ENCODE measurements around the gene PRR33.
"Not testable (repeated sequence)": the region's sequence is repeated elsewhere in the genome, so short reads cannot be mapped to it uniquely, and the experiment has no call there.

Gene PRR33

GRCh38 chr11:1891831-1892115, at the start of gene PRR33:
TSS of gene PRR33 (minus strand) at chr11:1891895. CDS start at chr11:1890584, 1,311 bp downstream.
- DNase-seq (ENCODE audit: low read depth), result no peak

- not testable (repeated sequence) for DNase-seq (ENCODE audit: low read depth)
These were observed 48.1 kb upstream of the PRR33 start for GRCh38 chr11:1939788-1940187.

DNA sequence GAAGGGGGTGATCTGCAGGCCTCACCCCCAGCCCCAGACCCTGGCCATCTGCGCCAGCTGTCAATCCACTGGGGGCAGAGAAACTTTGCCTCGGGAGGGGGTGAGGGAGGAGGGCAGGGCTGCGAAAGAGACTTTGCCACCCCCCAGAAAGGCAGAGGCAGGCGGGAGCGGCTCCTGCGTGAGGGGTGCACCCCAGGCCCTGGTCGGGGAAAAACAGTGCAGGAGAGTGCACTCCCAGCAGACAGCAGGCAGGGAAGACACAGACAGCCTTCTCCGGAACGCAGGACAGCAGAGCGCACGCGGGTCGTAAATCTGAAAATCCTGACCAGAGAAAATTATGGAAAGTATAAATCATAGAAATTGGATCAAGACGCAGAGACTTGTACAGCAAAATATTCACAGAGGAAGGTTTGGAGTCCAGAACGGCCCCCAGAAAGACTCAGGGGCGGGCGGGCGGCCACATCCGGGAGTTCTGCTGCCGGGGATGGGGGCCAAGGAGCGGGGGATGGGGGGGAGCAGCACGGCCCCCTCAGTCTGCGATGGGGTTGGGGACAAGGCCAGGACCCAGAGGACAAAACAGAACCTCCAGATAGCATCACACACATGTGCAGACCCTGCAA, 47.4 kb upstream of the PRR33 start:
- no peak for DNase-seq (ENCODE audit: low read depth)

DNA sequence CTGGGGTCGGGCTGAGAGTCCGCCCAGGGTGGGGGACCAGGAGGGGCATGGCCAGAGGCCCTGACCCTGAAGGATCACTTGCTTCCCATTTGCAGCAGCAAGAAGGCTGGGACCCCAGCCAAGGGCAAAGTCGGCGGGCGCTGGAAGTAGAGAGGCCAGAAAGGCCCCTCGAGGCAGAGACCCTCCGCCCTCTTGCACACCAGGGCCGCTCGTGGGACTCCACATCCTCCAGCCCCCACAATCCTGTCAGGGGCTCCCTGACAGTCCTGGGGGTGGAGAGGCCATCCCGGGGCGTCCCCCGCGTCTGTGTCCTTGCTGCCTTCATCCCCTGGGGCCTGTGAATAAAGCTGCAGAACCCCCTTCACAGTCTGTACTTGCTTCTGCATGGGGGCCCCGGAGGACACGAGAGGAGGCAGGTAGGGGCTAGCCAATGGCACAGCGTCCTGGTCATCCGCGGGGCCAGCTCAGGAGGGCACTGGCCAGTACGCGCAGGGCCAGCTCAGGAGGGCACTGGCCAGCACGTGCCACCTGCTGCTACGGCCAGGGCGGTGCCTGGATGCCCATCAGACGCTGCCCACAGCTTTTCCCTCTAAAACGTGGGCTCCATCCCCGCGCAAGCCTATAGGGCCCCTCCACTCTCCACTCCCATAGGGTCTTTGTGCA, 46.8 kb upstream of the PRR33 start:
- no peak for DNase-seq (ENCODE audit: low read depth)

- no peak for DNase-seq (ENCODE audit: low read depth)
These were observed 46.1 kb upstream of the PRR33 start for GRCh38 chr11:1937616-1938342.

DNA sequence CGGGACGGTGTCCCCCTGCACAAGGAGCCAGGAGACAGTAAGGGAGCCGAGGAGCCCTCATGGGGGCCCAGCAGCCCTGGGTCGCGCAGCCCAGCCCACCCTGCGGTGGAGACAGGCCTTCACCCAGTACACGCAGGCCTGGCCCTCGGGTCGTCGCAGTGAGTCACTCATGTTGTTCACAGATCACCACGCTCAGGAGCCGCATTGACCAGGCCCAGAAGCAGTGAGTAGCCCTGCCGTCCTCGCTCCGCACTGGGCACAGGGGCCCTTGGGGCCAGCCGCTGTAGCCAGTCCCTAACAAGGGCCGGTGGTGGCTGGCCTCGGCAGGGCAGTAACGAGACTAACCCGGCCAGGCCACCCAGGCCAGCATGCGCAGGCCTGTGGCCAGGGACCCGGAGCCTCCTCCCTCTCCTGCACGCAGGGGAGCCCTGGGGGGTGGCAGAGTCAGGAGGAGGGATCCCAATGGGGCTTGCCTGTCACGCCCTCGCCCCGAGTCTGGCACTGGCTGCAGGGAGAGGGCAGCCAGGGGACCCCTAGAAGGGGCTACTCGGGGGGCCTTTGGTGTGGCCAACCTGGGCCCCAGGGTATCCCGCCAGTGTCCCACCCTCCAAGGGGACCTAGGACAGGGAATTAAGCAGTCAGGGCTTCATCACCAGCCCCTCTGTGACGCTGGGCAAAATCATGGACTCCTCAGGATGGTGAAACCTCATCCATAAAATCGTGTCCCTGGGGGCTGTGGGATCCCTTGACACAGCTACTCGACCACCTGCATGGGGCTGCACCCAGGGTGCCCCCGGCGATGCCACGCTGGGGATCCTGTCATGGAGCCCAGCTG, 45.3 kb upstream of the PRR33 start:
- DNase-seq (ENCODE audit: low read depth), result no peak

- DNase-seq (ENCODE audit: low read depth), result no peak
These were observed 44.5 kb upstream of the PRR33 start for GRCh38 chr11:1936072-1936780.

GRCh38 chr11:1935156-1936071, 43.7 kb upstream of the PRR33 start:
- DNase-seq (ENCODE audit: low read depth), result no peak

GRCh38 chr11:1934335-1935155, 42.9 kb upstream of the PRR33 start:
- DNase-seq (ENCODE audit: low read depth), result no peak

DNA sequence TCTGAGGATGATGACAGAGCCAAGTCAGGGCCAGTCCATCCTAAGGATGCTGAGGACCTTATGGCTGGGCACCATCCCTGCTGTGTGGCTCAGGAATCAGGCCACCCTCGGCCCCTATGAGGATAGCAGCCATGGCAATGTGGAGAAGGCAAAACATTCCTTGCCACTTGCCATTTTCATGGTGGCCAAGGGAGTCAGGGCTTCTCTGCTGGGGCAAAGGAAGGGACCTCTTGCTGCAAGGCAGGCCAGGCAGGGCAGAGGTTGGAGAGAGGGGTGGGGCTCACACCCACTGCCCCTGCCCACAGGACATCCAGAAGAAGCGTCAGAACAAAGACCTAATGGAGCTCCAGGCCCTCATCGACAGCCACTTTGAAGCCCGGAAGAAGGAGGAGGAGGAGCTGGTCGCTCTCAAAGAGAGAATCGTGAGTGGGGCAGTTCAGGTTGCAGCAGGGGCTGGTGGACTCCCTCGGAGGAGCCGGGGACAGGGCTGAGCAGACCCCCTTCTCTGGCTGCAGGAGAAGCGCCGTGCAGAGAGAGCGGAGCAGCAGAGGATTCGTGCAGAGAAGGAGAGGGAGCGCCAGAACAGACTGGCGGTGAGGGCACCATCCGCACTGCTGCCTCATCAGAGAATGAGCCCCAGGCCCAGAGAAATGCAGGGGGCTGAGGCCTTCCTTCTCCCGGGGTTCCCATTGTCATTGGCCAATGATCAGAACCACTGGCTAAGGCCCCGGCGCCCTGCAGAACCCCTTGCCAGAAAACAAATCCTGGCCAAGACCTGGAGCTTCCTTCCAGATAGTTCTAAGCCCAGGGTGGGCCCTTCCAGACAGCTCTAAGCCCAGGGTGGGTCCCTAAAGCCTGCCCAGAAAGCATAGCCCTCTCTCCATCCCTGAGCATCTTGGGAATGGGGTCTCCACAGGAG, 42.0 kb upstream of the PRR33 start:
- no peak for DNase-seq (ENCODE audit: low read depth)

DNA sequence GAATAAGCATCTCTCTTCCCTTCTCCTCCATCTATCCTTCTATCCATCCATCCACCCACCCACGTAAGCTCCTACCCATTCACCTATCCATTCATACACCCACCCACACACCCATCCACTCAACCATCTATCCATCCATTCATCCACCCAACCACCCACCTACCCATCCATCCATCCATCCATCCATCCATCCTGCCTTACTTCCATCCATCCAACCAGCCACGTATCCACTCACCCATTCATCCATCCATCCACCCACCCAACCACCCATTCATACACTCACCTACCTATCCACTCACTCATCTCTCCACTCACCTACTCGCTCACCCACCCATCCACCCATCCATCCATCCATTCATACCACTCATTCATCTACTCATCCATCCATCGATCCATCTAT, 41.0 kb upstream of the PRR33 start:
- DNase-seq (ENCODE audit: low read depth), result no peak

- DNase-seq (ENCODE audit: low read depth), result no peak
These were observed 40.4 kb upstream of the PRR33 start for GRCh38 chr11:1932105-1932480.

DNA sequence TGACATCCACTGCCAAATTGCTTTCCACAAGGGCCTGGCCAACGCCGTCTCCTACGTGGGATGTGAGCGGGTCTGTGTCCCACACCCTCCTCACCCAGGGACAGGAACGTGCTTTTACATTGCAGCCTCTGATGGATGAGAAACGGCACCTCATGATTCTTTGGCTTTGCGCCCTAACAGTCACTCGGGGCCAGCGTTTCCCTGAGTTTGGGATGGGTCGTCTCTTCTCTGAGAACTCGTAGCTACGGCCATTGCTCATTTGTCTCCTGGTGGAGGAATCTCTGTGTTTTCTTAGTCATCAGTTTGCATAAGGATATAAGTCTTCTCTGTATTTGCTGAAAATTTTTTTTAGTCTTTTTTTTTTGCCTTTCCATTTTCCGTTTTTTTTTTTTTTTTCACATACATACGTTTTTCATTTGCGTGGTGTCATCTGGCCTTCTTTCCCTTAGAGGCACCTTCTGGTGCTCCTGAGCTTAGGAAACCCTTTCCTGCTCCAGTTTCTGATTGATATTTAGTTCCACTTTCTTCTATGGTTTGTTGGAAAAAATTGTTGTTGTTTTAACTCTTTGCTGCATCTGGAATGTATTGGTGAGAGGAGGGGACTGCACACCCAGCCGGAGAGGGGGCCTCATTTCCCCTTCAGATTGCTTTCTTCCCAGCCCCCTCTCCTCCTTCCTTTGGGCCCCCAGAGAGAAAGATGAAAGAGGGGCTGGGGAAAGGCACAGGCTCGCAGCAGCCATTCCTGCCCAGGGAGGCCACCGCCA, 39.8 kb upstream of the PRR33 start:
- no peak for DNase-seq (ENCODE audit: low read depth)

- no peak for DNase-seq (ENCODE audit: low read depth)
These were observed 38.8 kb upstream of the PRR33 start for GRCh38 chr11:1930462-1930830.

GRCh38 chr11:1929621-1930461, 38.1 kb upstream of the PRR33 start:
- DNase-seq (ENCODE audit: low read depth), result no peak

DNA sequence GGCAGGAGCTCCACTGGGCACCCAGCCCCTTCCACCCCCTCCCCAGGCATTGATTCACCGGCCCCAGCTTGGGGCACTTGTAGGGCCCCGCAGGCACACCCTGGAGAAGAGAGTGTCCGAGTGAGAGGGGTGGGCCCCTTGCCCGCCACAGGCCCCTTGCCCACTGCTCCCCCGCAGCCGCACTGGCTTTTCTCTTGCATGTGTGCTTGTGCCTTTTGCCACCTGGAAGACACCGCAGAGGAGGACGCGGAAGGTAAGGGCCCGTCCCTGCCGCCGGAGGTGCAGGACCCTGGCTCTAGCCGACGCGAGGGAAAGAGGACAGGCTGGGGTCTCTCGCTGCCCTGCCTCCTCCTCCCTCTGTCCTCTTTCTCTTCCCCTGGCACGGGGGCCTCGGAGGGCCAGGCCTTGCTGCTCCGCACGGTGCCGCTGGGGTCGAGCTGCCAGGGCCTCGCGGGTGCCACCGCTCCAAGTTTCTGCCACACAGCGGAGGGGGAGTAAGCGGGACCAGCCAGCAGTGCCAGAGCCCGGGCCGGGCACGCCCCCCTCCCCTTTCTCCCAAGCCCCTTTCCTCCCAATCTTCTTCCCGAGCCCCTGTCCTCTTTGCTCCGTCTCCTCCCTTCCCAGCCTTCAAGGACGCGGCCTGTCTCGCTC, 37.3 kb upstream of the PRR33 start:
- DNase-seq (ENCODE audit: low read depth), result no peak

DNA sequence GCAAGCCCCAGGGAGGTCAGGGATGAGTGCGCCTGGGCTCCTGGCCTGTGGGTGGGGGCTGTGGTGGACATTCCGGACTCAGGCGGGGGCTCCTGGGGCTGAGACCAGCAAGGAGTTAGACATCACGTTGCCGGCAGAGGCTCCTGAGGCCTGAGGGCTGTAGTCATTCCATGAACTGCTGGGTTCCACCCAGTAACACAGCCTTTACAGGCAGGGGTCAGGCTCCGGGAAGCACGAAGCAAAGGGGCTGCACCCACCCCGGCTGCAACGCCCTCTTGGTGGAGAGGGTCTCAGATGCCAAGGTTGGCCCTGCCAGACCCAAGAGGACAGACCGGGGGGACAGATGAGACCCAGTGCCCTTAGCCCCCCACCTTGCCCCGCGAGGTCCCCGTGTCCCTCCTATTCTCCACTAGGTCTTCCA, 36.8 kb upstream of the PRR33 start:
- no peak for DNase-seq (ENCODE audit: low read depth)

Data from stimulated activated CD8-positive, alpha-beta memory T cell treated with anti-CD3 and anti-CD28 coated beads, Interleukin-7, amount 100 ng/mL, for 24 hours (primary cell).